ENCODE results near the gene MARK2. TPM values are rescaled to one million over a fixed set of nuclear protein-coding genes. Genes with fewer than 3 reads are reported as not detected.

The MARK2 gene
- total RNA-seq, 1 experiment from 2014 or later = 10.1 TPM

DNA sequence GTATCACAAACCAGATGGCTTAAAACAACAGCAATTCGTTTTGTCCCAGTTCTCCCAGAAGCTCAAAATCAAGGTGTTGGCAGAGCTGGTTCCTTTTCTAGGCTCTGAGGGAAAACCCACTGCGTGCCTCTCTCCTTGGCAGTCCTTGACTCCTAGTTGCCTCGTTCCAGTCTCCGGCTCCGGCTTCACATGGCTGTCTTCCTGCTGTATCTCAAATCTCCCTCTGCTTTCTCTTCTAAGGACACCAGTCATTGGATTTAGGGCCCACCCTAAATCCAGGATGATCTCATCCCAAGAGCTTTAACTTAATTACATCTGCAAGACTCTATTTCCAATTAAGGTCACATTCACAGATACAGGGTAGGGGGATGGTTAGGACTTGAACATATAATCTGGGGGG is 90.7 kb downstream of the MARK2 start:
- DNase-seq (ENCODE audit: low spot score) = no peak

DNA sequence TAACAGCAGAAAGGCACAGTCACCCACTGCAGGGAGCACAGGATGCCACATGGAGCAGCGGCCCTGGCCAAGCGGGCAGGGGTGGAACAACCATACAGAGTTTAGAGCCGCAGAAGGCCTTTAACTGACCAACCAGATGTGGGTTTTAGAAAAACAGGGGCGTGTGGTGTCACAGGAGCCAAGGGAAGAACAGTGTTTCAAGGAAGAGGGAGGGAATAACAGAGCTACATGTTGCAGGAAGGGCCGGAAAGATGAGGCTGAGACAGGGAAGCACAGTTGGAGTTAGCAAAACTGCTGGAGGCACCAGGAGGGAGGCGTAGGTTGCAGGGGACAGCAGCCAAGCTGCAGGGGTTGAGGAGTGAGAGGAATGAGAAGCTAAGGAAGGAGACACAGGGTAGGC is 92.1 kb downstream of the MARK2 start:
- no peak for DNase-seq (ENCODE audit: low spot score)

DNA sequence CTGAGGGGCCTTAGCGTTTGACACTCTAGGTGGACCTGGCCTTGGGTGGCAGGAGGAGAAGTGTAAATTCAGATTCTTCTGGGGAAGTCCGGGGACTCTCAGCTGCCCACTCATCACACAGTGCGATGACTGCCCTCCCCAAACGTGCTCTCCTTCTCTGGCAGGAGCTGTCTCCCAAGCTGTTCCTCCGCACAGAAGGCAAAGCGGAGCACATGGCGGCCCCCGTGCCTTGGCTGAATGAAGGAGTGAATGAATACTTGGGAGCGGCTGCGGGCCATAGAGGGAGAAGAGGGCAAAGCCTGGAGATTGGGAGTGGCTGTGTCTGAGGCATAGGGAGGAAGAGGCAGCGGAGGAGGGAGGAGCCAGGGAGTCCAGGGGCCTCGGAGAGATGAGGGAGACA is 93.0 kb downstream of the MARK2 start:
- no peak for DNase-seq (ENCODE audit: low spot score)

DNA sequence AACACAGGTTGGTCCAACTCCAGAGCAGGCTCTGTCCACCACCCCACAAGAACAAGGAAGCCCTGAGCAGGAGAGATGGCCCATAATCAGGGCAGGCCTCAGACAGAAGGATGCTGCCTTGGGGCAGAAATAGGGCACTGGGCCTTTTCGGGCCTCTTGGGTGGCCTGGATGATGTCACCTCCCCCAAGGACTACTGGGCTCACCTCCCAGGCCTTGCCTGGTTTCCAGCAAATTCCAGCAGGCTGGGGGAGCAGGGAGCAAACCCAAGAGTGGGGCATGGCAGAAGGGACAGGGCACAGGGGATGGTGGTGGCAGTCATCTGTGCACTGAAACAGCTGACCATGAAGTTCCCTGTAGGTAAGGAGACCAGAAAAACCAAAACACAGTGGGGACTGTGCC is 94.5 kb downstream of the MARK2 start:
- DNase-seq (ENCODE audit: low spot score) = no peak

DNA sequence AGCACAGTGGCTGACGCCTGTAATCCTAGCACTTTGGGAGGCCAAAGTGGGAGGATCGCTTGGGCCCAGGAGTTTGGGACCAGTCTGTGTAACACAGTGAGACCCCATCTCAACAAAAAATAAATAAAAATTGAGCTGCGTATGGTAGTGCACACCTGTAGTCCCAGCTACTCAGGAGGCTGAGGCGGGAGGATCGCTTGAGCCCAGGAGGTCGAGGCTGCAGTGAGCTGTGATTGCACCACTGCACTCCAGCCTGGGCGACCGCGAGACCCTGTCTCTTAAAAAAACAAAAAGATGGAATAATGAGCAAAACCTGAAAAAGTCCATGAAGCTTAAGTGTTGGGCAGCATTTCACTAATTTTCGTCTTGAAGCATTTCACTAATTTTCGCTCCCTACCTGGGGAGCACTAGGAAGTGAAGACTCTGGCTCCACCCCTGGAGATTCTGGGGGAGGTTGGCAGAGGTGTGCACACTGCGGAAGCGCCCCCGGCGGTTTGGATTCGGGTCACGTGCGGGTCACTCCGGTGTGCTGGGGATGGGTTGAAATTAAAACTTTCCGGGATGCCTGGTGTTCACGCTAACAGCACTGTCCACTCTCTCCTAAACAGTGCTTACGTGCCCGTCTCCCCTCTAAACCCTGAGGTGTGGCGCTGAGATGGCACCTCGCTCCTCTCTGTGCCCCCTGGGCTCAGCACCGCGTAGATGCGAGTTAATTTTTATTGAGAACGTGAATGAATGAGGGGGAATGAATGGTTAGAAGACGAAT is 99.0 kb downstream of the MARK2 start:
- no peak for DNase-seq (ENCODE audit: low spot score)

DNA sequence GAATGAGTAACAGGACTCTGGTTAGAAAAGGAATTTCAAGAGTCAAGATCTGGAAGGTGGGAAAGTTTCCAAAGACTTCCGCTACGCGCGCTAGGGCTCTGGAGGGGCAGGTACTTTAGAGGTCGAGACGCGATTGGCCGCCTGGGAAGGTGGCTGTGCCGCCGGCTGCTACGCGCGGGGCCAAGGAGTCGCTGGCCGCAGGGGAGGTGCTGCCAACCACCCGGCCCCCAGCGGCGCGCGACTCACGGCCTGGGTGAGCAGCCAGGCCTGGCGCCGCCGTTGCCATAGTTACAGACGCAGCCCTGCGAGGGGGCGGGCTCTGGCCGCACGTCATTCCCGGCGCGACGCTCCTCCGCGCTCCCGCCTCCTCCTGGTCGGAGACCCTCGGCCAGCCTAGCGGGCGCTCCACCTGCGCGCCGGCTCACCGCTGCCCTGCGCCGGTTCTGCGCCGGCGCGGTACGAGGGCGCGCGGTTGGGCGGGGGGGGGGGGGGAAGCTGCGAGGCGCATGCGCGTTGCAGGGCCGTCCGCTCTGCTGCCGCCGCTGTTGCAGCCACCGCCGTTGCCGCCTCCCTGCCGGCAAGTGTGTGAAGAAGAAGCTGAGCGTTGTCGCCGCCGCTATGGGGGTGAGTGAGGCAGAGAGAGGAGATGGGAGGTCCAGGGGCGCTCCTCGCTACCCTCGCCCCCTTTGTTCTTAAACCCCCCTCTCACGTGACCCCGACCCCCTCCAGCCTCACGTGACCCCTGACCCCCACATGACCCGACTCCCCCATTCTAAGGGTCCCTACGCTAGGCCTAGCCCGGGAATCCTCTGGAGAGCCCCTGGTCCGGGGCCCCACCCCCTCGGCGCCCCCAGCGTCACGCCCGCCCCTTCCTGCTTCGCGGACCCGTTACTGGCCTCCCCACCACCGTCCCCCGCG is 99.8 kb downstream of the MARK2 start, which contains the start of gene NAA40:
NAA40 (plus strand) TSS at position 524 of the 918 bp plus-strand sequence; CDS start at position 619, 95 bp downstream.
- peak; percentile 95 for DNase-seq (ENCODE audit: low spot score)

DNA sequence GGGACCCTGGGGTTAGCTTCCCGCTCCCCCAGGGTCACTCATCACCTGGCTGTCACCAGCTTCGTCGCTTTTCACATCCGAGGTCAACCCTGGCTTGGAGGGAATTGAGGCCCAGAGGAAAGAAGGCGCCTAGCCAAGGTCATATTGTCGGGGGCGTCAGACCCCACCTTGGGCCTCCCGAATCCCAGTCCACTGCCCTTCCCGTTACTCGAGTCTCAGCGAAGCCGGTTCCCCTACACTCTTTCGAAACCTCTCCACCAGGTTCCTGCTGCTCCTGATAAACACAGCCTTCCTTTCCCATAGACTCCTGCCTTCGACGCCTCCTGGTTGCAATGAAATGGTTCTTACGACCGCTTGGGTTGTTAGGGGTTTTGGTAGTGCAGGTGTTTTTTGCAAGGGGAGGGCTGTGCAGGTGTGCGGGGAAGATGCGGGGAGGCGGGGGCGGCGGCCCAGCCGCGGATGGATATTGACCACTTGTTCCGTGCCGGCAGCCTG is 100.5 kb downstream of the MARK2 start:
- DNase-seq (ENCODE audit: low spot score) = no peak

DNA sequence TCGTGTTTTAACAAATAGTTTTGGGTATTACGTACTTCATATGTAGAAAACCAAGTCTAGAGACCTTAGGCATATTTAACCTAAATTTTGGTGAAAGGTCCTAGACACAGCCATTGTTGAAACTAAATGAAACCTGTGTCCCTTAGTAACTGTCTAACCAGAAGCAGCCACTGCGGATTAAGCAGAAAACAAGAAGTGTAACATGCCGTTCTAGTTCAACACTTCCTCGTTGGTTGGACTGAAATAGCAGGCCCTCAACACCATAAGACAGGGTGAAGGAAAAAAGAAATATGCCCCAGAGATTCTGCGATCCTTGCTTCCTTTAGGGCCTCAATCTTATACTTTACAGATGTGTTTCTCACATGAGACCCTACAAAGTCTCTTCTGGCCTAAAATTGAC is 101.9 kb downstream of the MARK2 start:
- DNase-seq (ENCODE audit: low spot score) = no peak

DNA sequence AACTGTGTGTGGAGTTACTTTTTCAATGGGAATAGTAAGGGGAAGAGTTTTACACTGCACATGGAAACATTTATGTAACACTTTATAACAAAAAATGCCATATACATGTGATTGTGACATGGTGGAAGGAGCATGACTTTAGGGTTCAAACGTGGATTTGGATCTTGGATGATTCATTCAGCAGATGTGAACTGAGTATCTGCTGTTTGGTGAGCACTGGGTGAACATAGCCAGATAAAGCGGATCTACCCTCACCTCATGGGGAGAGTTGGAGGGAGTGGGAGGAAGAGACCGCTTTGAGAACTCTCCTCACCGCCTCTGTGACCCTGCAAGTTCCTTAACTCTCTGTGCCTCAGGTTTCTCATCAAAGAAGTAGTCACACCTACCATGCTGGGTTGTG is 103.0 kb downstream of the MARK2 start:
- no peak for DNase-seq (ENCODE audit: low spot score)

DNA sequence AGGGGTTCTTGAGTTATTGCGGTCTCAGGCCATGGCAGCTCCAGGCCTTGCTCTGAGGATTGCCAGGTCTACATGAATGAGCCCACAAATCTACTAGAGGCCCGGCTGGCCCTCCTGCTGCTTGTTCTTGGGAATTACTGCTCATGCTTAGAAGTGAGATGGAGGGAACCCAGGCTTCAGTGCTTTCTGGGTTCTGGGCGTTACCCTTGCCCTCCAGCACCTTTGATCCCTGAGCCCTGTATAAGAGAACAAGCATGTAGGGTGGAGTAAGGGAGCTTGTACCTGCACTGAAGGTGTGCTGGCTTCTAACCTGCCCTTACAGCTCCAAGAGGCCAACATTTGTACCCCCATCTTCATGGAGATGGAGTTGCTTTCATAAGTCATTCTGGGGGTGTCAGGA is 103.9 kb downstream of the MARK2 start:
- no peak for DNase-seq (ENCODE audit: low spot score)

DNA sequence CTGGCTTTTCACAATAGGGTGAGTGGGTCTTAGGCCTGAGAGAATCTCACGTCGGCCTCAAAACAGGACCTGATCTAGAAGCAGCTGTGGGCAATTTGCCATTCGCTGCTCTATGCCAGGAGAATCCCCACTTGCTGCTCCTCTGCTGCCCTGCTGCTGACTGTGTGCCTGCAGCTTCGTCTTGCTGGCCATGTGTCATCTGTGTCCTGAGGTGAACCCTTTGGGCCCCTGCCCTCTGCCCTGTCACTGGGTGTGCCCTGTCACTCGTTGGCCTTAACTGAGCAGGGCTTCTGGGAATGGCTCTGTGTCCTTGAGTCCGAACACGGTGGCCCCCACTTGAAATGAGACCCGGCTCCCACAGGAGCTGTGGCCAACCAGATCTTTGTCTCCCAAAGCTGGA is 106.1 kb downstream of the MARK2 start:
- no peak for DNase-seq (ENCODE audit: low spot score)

DNA sequence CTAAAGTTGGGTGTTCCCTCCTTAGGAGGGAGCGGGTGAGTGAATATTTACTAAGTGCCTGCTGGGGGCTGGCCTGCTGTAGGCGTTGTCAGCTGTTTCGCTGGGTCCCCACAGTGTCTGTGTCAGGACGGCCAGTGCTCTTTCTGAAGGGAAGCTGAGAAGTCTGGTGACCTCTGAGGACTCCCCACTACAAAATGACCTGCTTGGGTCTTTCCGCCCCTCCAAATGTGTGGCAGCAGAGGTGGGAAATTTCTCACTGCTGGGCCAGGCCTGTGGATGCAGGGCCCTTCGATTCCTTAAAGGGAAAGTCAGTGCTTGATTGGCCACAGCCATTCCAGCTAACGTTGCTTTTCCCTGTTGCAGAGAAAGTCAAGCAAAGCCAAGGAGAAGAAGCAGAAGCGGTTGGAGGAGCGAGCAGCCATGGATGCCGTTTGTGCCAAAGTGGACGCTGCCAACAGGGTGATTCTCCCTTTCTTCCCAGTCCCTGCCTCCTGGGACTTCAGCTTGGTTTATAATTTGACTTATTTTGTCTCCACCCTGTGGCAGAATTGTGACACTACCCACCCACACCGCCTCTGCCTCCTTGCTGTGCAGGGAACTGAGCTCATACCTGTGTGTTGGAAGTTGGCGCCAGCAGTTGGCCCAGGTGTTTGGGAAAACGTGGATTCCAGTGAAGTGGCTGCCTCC is 106.7 kb downstream of the MARK2 start:
- DNase-seq (ENCODE audit: low spot score) = peak; percentile 63

DNA sequence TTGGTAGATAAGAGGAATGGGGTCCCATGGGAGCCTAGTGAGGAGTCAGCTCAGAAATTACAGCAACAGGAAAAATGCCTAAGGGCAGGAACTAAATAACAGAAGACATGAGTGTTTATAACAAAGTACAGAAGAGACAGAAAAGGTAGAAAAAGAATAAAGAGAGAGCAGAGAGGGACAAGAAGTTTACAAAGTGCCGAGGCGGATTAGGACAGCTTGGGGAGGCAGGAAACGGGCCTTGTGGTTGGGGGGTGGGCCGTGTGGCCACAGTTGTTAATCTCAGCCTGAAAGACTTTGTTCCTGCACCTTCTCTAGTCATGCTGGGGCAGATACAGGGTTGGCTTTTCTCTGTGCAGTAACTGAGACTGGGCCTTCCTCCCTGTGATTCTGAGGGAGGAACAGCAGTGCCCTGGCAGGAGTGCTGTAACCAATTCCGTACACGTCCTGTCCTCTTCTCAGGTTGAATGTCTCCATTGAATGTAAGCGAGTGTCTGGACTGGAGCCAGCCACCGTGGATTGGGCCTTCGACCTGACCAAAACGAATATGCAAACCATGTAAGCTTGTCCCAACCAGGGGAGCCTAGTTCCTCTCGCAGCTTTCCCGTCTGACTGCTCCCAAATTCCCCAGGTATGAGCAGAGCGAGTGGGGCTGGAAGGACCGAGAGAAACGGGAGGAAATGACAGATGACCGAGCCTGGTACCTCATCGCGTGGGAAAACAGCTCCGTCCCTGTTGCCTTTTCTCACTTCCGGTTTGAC is 113.0 kb downstream of the MARK2 start:
- DNase-seq (ENCODE audit: low spot score) = no peak

DNA sequence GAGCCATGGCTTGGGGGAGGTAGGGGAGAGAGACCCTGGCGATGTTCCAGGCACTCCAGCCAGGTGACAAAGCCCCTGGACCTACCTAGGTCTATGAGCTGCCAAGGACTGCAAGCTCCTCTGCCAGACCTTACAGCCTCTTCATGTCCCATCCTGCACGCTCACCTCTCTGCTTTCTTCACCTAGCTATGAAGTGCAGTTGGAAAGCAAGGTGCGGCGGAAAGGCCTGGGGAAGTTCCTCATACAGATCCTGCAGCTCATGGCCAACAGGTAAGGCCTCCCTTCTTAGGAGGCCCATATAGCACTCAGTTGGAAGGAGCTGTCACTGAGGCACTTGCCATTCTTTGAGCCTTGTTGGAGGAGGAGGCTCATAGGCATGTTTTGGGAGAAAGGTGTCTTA is 113.7 kb downstream of the MARK2 start:
- DNase-seq (ENCODE audit: low spot score) = no peak

DNA sequence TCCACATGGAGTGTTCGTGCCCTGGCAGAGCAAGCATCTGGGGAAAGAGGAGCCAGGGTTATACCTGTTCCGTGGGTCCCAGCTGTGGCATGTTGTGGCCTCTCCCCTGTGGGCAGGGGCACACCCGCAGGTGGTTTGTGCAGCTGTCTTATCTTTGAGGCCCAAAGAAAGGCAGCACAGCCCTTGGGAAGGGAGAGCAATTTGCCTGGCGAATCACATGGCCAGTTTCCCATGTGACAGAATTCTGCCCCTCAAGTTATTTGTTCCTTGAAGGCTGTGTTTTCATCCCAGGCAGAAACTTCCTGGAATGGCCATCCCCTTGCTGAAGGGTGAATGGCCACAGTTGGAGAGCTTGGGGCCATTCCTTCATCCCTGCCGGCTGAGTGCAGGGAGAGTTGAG is 119.1 kb downstream of the MARK2 start:
- no peak for DNase-seq (ENCODE audit: low spot score)

Other genes starting within 250 kb of the MARK2 start
- gene PLAAT3, start 224.7 kb upstream of the MARK2 start, total RNA-seq (2014; rRNA removed; shearing (Covaris generic)) = 4.7 and 9.0 TPM in 2 replicates
- 48.5 and 58.5 TPM in 2 replicates for gene ATL3, start 167.7 kb upstream of the MARK2 start, total RNA-seq (2014; rRNA removed; shearing (Covaris generic))
- 50.9 and 78.6 TPM in 2 replicates for gene RTN3, start 157.6 kb upstream of the MARK2 start, total RNA-seq (2014; rRNA removed; shearing (Covaris generic))
- gene ZFTA, start 70.3 kb upstream of the MARK2 start, total RNA-seq (2014; rRNA removed; shearing (Covaris generic)) = 5.6 and 6.3 TPM in 2 replicates
- 13.1 and 14.4 TPM in 2 replicates for gene SPINDOC, start 25.7 kb upstream of the MARK2 start, total RNA-seq (2014; rRNA removed; shearing (Covaris generic))
- 0.49 and 0.66 TPM in 2 replicates for gene RCOR2, start 78.1 kb downstream of the MARK2 start, total RNA-seq (2014; rRNA removed; shearing (Covaris generic))
- gene NAA40, start 99.9 kb downstream of the MARK2 start, total RNA-seq (2014; rRNA removed; shearing (Covaris generic)) = 6.1 and 10.5 TPM in 2 replicates
- 745 and 794 TPM in 2 replicates for gene COX8A, start 135.5 kb downstream of the MARK2 start, total RNA-seq (2014; rRNA removed; shearing (Covaris generic))
- gene OTUB1, start 147.3 kb downstream of the MARK2 start, total RNA-seq (2014; rRNA removed; shearing (Covaris generic)) = 48.9 and 69.0 TPM in 2 replicates
- gene FLRT1, start 196.8 kb downstream of the MARK2 start, total RNA-seq (2014; rRNA removed; shearing (Covaris generic)) = 0.80 and 1.4 TPM in 2 replicates